GM11168 (cell line): ENCODE measurements around the gene CD58.

Experiments used
- in situ Hi-C: fragments of 300-500 bp; cut with MboI; formaldehyde crosslinking; loops from one replicate; pipeline ENCODE4 v1.12.0; 2022; ENCODE audit warnings: low sequenced_read_pairs; ENCODE audit not compliant: unreplicated experiment

CD58 gene

DNA sequence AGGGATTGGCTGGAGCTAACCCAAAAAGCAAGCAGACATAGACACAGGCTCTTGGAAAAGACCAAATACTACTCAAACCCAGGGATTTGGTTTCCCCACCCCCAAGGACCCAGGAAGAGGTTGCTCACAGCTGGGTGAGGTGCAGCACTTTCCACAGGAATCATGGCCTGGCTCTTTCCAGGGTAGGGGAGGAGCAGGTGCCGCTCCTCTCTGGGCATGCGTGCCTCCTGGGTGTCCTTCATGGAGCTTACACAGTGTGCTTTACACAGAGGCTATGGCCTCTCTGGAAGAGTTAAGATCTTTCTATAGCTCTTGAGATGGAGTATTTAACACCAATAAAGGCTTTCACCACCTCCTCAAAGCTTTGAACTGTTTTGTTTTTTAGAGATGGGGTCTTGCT is 88.3 kb downstream of the CD58 start:
- in situ Hi-C loops, result loop anchor here (5.0 kb wide), 1 partner anchor 120 kb away; no protein-coding TSS in a partner anchor

DNA sequence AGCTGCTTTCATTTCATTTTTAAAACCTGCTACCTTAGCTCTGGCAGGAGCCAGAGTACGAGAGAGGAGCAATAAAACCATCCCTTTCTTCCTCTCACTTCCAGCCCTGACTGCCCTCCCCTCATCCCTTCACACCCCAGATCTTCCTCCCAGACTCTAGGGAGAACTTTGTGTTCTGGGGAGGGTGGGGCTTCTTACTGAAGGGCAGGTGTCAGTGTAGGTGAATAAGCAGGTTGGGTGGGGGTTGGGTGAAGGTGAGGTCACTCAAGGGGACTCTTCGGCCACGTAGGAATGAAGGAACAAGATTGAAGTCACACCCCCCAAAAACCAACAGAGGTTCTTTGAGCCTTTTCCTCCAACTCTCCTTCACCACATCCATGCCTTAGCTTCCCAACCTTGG is 88.9 kb downstream of the CD58 start:
- in situ Hi-C loops, result loop anchor here (5.0 kb wide), 1 partner anchor 120 kb away; no protein-coding TSS in a partner anchor

DNA sequence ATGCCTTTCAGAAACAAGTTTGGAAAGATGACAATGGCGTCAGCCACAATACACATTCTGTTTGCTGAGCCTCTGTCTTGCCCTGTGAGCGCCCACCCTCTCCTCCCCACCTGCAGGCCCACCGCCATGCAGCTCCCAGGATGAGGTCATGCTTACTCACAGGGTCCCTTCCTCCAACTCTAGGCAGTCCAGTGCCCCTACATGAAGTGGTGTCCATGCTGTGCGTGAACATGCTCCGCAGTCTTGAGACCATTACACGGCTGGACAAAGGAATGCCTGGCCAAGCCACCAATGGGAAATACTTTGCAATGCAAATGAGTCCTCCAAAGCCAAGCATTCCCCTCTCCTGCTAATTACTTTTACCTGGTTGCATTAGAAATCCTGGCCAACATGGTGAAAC is 92.2 kb downstream of the CD58 start:
- in situ Hi-C loops, result no loop called here

DNA sequence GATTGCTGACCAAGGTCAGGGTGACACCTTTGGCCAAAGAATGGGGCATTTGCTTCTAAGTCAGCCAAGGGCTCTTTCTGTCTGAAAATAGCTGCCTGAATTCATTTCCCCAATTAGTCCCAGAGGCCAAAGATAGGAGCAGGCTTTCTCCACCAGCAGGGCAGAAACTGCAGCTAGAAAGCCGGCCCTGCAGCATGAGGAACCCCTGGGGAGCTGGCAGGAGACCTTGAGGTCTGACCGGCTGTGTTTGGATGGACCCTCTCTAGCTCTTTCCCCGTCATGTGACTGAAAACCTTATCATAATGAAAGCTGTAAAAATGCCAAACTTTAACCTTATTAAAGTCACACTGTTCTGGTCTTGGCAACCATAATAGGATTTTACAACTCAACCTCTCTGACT is 93.4 kb downstream of the CD58 start:
- in situ Hi-C loops, result no loop called here

DNA sequence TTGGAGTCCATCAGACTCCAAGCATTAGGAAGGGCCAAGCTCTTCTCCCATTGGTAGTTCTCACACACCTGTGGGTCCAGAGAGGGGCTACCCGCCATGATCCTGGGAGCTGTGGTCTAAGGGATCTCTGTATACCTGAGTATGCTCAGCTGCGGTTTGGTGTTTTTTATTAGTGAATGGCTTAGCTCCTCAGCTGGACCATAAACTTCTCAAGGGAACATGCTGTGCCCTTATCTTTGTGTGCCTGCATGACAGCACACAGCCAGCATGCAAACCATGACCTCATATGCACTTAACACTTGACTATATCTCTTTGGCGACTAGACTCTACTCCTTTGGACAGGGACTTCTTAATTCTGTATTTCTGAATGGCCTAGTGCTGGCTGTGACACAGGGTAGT is 94.5 kb downstream of the CD58 start:
- in situ Hi-C loops, result no loop called here

DNA sequence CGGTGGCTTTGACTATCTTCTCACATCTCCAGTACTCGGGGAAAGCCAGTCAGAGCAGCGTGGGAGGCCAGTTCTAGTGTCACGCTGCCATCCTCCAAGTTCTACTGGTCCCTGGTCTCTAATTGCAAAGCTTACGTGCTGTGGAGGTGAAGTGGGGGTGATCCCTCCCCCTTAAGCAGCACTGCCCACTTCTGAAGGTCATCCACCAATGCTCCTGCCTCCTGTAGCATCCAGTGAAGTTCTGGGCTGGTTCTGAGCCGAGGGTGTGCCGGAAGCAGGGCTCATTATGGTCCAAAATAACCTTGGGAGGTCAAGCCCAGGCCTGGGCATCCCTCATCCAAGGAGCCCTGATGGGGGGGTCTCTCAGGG is 95.0 kb downstream of the CD58 start:
- in situ Hi-C loops, result no loop called here

DNA sequence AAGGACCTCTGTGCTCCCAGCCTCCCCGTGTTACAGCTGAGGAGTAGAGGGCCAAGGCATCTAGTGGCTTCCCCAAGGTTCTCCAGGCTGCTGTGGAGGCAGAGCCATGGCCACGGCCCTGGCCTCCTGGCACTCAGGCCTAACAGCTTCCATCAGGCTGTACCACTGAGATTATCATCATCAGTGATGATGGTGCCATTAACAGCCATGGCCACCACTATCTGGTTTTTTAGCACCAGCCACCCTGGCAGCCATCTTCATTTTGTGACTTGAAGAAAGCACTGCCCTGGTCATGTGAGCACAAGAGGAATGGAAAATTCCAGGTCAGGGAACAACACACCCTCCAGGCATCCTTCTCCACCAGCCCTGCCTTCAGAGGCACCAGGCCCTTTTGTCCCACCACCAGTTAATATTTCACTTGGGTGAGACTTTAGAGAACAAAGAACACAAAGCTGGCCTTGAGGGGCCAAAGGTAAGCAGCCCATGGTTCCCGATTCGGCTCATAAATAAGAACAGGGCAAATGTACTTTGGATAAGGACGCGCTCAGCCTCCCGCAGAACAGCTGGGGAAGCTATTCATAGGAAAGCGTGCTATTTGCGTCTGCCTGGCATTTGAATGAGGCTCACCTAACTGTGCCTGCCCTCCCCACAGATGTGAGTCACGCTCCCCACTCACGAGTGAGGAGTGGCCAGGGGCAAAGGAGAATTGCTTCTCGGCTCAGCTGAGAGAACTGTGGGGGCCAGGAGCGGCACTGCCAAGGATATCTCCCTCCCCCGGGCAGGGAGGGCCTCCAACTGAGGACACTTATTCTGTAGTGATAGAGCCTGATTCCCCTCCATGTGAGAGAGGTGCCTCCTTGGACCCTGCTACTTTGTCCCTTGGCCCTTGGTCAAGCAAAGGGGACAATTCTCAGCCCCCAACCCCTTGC is 95.6 kb downstream of the CD58 start:
- in situ Hi-C loops, result loop anchor here (5.0 kb wide), 1 partner anchor 83 kb away; no protein-coding TSS in a partner anchor

DNA sequence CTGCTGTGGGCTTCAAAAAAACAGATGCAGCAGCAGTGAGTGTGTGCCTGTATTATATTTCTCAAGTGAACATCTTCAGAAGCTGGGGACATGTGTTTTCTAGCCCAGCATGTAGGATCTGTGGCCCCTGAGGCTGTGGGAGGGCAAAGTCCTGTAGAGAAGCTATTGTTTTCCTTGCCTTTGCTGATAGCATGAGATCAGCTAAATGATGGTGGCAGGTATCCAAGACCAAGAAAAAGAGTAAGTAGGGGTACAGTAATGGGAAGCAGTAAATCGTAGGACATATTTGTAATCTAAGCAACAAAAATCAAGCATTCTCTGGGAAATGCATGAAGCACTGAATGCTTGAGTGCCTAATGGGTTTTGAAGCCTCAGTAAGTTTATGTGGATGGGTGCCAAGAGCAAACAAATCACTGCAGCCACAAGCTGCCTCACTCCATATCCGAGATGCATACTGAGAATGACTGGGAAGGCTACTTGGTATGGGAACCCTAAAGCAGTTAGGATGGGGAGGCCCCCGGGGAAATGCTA is 98.3 kb downstream of the CD58 start:
- in situ Hi-C loops, result loop anchor here (5.0 kb wide), 1 partner anchor 80 kb away; no protein-coding TSS in a partner anchor

DNA sequence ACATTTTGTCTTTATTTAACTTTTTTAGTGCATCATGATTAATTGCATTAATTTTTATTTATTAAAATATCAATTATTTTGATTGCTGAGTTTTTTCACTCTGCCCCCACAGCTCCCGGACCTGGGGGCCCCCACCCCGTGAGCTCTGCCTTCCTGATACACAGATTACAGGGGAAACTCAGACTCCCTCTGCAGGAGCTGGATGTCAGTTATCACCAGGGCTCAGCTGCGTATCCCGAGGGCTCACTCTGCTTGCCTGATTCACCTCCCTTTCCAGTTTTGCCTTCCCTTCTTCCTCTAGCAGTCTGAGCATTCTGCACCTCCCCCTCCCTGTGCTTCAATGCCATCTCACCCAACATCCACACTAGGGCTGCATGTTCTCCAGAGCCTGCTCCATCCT is 99.6 kb downstream of the CD58 start:
- in situ Hi-C loops, result loop anchor here (5.0 kb wide), 1 partner anchor 79 kb away; no protein-coding TSS in a partner anchor

DNA sequence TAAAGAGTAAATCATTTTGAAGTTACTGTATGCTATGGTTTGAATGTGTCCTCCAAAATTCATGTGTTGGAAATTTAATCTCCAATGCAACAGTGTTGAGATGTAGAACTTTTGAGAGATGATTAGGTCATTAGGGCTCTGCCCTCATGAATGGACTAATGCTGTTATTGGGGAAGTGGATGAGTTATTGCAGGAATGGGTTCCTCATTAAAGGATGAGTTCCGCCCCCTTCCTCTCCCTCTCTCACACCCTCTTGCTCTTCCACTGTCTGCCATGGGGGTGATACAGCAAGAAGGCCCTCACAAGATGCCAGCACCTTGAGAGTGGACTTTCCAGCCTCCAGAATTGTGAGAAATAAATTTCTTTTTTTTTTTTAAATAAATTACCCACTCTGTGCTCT is 100.2 kb downstream of the CD58 start:
- in situ Hi-C loops, result loop anchor here (5.0 kb wide), 1 partner anchor 78 kb away; no protein-coding TSS in a partner anchor

DNA sequence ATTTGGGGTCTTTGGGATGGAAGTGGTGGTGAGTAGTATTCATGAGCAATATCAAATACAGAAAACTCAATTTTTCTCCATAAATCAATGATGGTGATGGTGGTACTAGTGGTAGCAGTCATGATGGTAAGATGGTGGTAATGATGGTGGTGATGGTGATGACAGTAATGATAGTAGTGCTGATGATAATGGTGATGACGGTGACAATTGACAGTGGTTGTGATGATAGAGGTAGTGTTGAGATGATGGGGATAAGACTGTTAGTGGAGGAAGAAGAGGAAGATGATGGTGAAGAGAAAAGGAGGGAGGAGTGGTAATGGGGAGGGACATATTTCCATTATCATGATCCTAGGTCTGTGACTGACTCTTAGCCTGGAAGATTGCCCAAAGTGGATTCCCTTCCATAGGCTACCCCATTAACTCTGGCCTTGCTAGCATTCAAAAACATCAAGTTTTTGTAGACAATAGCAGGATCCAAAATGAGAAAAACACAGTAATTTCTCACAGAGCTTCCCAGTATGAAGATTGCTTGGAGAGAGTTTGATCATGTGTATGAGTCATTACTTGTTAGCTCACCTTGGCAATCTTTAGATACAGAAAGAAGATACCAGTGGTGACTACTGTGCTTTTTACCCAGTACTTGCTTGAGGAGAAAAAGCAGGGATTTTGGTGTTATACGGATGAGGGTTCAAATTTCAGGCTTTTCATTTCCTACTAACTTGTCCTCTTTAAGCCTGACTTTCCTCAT is 103.8 kb downstream of the CD58 start:
- in situ Hi-C loops, result no loop called here

DNA sequence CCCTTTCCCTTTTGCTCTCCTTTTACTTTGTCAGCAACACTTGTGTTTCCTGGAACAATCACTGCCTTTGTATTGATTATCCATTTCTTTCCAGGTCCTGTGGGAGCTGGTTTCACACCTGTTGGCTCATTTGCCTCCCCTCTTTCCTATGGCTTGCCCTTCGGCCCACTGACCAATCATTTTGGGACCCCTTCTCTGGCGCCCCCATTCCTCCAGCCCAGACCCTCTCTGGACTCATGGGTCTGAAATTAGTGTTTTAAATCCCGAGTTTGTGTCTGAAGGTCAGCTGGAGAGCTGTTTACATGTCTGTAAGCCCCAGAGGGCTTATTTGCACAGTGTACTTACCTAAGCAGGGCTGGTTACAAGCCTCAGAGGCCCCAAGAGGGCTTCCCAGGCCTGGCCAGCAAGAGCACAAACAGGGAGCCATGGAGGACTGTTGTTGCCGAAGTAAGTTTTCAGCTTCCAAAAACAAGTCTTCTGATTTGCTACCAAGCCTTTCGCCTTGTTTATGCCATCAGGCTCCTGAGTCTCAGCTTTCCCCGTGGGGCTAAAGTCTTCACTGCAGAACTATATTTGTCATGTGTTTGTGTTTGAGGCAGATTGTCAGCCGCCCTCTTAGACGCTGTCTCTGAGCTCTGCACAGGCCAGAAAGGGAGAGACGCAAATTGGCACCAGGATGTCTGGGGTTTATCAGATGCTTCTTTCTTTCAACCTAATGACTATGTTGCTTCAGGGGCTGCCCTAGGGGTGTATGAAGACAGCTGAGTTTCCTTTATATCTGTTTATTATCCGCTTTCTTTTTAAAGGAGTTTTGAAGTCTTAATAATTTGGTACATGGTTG is 104.8 kb downstream of the CD58 start:
- in situ Hi-C loops, result no loop called here

DNA sequence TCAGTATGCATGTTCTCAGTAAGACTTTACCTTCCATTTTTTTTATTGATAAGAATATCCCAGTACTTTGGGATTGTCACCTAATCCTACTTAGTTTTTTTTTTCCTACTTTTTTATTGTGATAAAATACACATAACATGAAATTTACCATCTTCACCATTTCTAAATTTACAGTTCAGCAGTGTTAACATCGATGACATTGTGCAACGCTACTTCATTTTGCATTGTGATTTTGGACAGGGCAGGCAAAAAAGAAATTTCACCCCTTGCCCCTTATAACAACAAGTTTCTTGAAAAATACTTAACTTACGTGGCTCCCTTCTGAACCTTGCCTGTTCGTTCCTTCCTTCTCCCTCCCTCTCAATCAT is 105.4 kb downstream of the CD58 start:
- in situ Hi-C loops, result no loop called here
